Thoracic aorta (tissue), 2 donors: ENCODE data around the gene TTC23. TPM values are rescaled to one million over a fixed set of nuclear protein-coding genes. Genes with fewer than 3 reads are reported as not detected.
A peak's percentile ranks its signal among the peaks of the same experiment; 100 is the strongest.

Source experiments
- ATAC-seq: fragments of 150-250 bp; one replicate; pipeline ENCODE4 v1.8.0; 2017; ENCODE audit warnings: low read depth; ENCODE audit not compliant: insufficient number of reproducible peaks, low FRiP score
- DNase-seq: peaks from one replicate; pipeline ENCODE4 v3.0.0-alpha.2; 2020; ENCODE audit warnings: low spot score
- H3K27ac ChIP-seq, 2 donors: fragments of 200-600 bp; sonication (generic); 1 replicate in 1 of 2; 2 replicates in 1 of 2; pipeline ENCODE4 v1.5.1; 2016; ENCODE audit warnings: mild to moderate bottlenecking in 2 of 2, moderate library complexity in 2 of 2
- H3K27me3 ChIP-seq: fragments of 200-600 bp; sonication (generic); replicated peaks from 2 replicates; pipeline ENCODE4 v1.6.0; 2016; ENCODE audit warnings: mild to moderate bottlenecking; ENCODE audit not compliant: insufficient read depth
- H3K36me3 ChIP-seq: fragments of 200-600 bp; sonication (generic); one replicate; pipeline ENCODE4 v1.5.1; 2016
- H3K4me1 ChIP-seq, 2 donors: fragments of 200-600 bp; sonication (generic); 1 replicate in 1 of 2; 2 replicates in 1 of 2; pipeline versions ENCODE4 v1.5.1 to v1.6.0; 2016; ENCODE audit warnings: low read depth in 2 of 2, mild to moderate bottlenecking in 1 of 2; ENCODE audit not compliant: control insufficient read depth in 1 of 2
- H3K4me3 ChIP-seq: fragments of 200-600 bp; sonication (generic); 2 replicates; pipeline ENCODE4 v1.5.1; 2016; ENCODE audit warnings: mild to moderate bottlenecking
- H3K9me3 ChIP-seq: fragments of 200-600 bp; sonication (generic); 2 replicates; pipeline ENCODE4 v1.5.1; 2016
- total RNA-seq, 2 donors: library from RNA; depleted of rRNA; stranded (reverse); fragments of >200 nt; gene quantifications; one replicate each; pipeline versions ENCODE4 v1.1.0 to v1.2.3, GENCODE V29; 2016
- TF ChIP-seq, protein P1 (sequence below): fragments of 200-600 bp; sonication (generic); IDR thresholded peaks from one replicate; pipeline ENCODE4 v1.5.1; 2019; ENCODE audit warnings: antibody characterized with exemption

Gene TTC23
- total RNA-seq, 2 donors from 2014 or later = 14.2 to 32.8 TPM

DNA sequence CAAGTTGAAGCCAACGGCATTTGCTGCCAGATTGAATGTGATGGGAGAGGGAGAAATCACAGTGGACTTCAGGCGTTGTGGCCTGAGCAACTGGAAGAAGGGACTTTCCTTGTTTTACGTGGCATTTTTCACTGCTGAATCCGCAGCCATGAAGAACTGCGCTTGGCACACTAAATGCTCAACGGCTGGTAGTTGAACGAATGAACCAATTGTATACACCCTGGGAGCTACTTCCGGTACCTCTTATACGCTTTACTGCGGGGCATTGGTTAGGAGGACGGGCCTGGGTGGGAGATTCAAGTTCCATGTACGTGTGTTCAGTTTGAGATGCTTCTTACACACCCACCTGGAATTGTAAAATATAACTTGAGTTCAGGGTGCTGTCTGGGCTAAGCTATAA lies 139.3 kb downstream of the TTC23 start:
- ATAC-seq (no peak), DNase-seq (no peak)
- no peaks in the 10 kb centered on the region for H3K27me3 ChIP-seq
- peak overlapping the region; percentile 80 to 83 for H3K27ac ChIP-seq
- H3K4me1 ChIP-seq = peaks cover 21 to 67% of the 10 kb centered on the region in 2 donors
- peak overlapping the region; percentile 9 for H3K4me3 ChIP-seq
- TF ChIP-seq, protein P1, sequence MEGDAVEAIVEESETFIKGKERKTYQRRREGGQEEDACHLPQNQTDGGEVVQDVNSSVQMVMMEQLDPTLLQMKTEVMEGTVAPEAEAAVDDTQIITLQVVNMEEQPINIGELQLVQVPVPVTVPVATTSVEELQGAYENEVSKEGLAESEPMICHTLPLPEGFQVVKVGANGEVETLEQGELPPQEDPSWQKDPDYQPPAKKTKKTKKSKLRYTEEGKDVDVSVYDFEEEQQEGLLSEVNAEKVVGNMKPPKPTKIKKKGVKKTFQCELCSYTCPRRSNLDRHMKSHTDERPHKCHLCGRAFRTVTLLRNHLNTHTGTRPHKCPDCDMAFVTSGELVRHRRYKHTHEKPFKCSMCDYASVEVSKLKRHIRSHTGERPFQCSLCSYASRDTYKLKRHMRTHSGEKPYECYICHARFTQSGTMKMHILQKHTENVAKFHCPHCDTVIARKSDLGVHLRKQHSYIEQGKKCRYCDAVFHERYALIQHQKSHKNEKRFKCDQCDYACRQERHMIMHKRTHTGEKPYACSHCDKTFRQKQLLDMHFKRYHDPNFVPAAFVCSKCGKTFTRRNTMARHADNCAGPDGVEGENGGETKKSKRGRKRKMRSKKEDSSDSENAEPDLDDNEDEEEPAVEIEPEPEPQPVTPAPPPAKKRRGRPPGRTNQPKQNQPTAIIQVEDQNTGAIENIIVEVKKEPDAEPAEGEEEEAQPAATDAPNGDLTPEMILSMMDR = no peak
- peaks cover 2% of the 10 kb centered on the region for H3K36me3 ChIP-seq
- no peaks in the 10 kb centered on the region for H3K9me3 ChIP-seq

DNA sequence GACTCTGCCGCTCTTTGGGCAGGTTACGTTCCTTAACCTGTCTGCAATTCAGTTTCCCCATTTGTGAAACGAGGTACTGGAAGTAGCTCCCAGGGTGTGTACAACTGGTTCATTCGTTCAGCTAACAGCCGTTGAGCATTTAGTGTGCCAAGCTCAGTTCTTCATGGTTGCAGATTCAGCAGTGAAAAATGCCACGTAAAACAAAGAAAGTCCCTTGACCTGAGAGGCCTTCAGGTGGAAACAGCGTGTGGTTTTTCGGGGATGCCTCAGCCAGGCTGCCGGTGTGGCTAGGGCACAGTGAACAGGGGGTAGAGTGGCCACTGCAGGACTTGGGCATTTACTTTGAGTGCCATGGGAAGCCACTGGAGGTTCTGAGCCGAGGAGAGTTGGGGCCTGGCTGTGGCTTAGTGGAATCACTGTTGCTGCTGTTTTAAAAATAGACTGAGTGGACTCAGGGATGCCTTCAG lies 139.8 kb downstream of the TTC23 start:
- H3K36me3 ChIP-seq = peaks cover 2% of the 10 kb centered on the region
- no peak for ATAC-seq
- no peak for DNase-seq
- peak overlapping the region; percentile 80 to 83 for H3K27ac ChIP-seq
- no peaks in the 10 kb centered on the region for H3K27me3 ChIP-seq
- H3K4me3 ChIP-seq = peak overlapping the region; percentile 9
- TF ChIP-seq, protein P1 = no peak
- no peaks in the 10 kb centered on the region for H3K9me3 ChIP-seq
- H3K4me1 ChIP-seq = peaks cover 21 to 62% of the 10 kb centered on the region in 2 donors

DNA sequence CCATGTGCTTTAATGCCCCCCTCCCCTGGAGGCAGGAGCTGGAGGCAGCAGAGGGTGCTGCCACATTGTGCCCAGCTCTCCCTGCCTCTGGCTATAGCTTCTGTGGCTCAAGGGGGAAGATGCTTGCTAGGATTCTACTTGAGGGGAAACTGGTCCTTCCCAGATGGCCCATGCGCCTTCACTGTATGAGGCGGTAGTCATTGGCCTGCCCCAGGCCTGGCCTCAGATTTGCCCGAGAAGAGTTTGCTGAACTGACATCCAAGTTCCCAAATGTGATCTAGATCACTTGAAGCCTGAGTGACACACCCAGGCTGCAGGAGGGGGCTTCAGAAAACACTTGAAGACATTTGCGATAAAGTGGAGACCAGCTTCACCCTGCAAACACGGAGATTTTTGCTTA lies 140.4 kb downstream of the TTC23 start:
- peak overlapping the region; percentile 80 to 83 for H3K27ac ChIP-seq
- ATAC-seq (no peak), DNase-seq (no peak)
- no peaks in the 10 kb centered on the region for H3K9me3 ChIP-seq
- no peak overlapping the region for H3K4me3 ChIP-seq
- H3K27me3 ChIP-seq = no peaks in the 10 kb centered on the region
- TF ChIP-seq, protein P1 = no peak
- H3K36me3 ChIP-seq = peaks cover 2% of the 10 kb centered on the region
- H3K4me1 ChIP-seq = peaks cover 21 to 56% of the 10 kb centered on the region in 2 donors

DNA sequence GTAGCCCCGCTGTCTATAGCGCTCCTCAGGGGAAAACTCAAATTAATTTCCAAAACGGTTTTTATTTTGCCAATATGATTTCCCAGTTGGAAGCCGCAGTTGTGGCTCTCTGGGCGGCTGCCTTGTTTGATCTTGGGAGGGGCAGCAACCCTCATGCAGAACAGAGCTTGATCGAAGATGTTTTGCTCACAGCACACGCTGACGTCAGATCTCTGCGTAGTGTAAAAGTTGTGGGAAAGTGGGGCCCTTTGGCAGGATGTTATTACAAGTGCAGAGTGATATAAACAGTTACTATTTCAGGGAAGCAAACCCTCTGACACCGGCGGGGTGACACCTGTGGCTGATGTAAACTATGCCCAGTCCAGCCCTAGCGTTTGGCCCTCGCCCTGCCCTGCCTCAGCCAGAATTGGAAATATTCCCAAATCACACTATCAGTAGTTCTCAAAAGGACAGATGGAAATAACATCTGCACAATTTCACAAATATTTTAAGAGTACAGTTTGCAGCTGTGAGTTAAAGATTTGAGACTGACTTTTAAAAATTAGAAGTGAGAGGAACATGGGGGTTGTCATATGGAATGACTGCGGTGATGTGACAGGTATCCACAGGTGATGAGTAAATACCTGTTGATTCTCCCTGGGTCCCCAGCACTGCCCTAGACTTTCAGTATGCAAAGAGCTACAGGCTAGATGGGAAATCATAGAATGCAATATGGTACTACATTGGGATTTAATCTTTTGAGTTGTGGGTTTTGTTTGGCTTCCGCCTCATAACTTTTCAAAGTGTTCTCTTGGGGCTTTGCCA lies 142.8 kb downstream of the TTC23 start:
- ATAC-seq (no peak), DNase-seq (no peak)
- Histone ChIP-seq H3K36me3 (no peaks in the 10 kb centered on the region), H3K27me3 (no peaks in the 10 kb centered on the region), H3K4me3 (peak overlapping the region; percentile 88), H3K4me1 (peaks cover 21 to 62% of the 10 kb centered on the region in 2 donors), H3K9me3 (no peaks in the 10 kb centered on the region), H3K27ac (peak overlapping the region; percentile 80 to 89)
- TF ChIP-seq, protein P1 = no peak

DNA sequence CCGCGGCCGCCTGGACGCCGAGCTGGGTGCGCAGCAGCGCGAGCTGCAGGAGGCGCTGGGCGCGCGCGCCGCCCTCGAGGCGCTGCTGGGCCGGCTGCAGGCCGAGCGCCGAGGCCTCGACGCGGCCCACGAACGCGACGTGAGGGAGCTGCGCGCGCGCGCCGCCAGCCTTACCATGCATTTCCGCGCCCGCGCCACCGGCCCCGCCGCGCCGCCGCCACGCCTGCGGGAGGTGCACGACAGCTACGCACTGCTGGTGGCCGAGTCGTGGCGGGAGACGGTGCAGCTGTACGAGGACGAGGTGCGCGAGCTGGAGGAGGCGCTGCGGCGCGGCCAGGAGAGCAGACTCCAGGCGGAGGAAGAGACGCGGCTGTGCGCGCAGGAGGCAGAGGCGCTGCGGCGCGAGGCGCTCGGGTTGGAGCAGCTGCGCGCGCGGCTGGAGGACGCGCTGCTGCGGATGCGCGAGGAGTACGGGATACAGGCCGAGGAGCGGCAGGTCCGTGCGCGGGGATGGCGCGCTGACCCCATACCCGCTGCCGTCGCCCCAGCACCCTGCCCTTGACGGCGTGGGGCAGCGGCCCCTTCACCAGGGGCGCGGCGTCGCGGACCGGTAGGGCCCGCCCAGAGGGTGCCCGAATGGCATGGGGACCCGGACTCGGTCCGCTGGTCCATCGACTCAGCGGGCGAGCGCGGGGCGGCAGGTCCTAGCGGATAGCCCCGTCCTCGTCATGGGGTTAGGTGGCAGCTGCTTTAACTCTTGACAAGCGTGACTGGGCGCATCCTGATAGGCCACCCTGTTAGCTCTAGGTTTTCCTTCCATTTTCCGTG lies 143.7 kb downstream of the TTC23 start:
- no peak for DNase-seq
- no peaks in the 10 kb centered on the region for H3K27me3 ChIP-seq

More for the DNA sequence above, 143.7 kb downstream of the TTC23 start:
- peak overlapping the region; percentile 80 to 89 for H3K27ac ChIP-seq
- peak; percentile 3 for ATAC-seq
- H3K4me3 ChIP-seq = peak overlapping the region; percentile 88
- no peaks in the 10 kb centered on the region for H3K36me3 ChIP-seq
- TF ChIP-seq, protein P1 = no peak
- no peaks in the 10 kb centered on the region for H3K9me3 ChIP-seq
- peaks cover 21 to 57% of the 10 kb centered on the region in 2 donors for H3K4me1 ChIP-seq
